RWPE1 (cell line): Measurements from ENCODE around the gene VIPR1.

Experiments used
- CTCF ChIA-PET: fragments of 350-600 bp; sonication (Branson Sonifier 250); formaldehyde crosslinking; extraction: SDS; loops from one replicate; lab custom pipeline; 2021; lab: Yijun Ruan, JAX
- POLR2A ChIA-PET: fragments of 400-600 bp; formaldehyde crosslinking; extraction: SDS; loops from one replicate; lab custom pipeline; 2020; ENCODE audit warnings: antibody characterized with exemption; ENCODE audit not compliant: low non-redundant PET; lab: Yijun Ruan, JAX
- DNase-seq: peaks from one replicate; pipeline ENCODE4 v3.0.0; 2012; ENCODE audit warnings: low spot score
- H3K27ac ChIP-seq: fragments of 450-650 bp; 2 replicates; pipeline ENCODE4 v1.5.1; 2017
- CTCF ChIP-seq: fragments of 450-650 bp; conservative IDR thresholded peaks from 2 replicates; pipeline ENCODE4 v1.5.1; 2017; ENCODE audit warnings: low read depth, mild to moderate bottlenecking

Gene VIPR1

GRCh38 chr3:42513121-42513520 lies 10.7 kb downstream of the VIPR1 start:
- ChIA-PET POLR2A (interaction anchor here (0.5 kb wide), 1 partner anchor 23 kb away, joined by 3 read pairs; no protein-coding TSS in a partner anchor), CTCF (interaction anchor here (1.0 kb wide), 1 partner anchor 12 kb away, joined by 3 read pairs; no protein-coding TSS in a partner anchor)
- no peak for DNase-seq
- H3K27ac ChIP-seq: peak overlapping the region; percentile 97; the same call in 1 of the 2 replicates
- no peak for TF ChIP-seq CTCF

GRCh38 chr3:42513521-42513920 lies 11.1 kb downstream of the VIPR1 start:
- H3K27ac ChIP-seq: peak overlapping the region; percentile 97
- no peak for DNase-seq
- CTCF ChIA-PET: interaction anchor here (1.0 kb wide), 1 partner anchor 12 kb away, joined by 3 read pairs; no protein-coding TSS in a partner anchor
- no peak for TF ChIP-seq CTCF
- POLR2A ChIA-PET: interaction anchor here (0.5 kb wide), 1 partner anchor 23 kb away, joined by 3 read pairs; no protein-coding TSS in a partner anchor

GRCh38 chr3:42514876-42515275 lies 12.4 kb downstream of the VIPR1 start:
- TF ChIP-seq CTCF: no peak
- no peak for DNase-seq
- peak overlapping the region; percentile 97 for H3K27ac ChIP-seq
- ChIA-PET CTCF (interaction anchor here (0.5 kb wide), 1 partner anchor 293 kb away, joined by 3 read pairs; no protein-coding TSS in a partner anchor), POLR2A (no interaction called here)

GRCh38 chr3:42515391-42515916 lies 13.0 kb downstream of the VIPR1 start:
- peak; percentile 77 for DNase-seq
- CTCF ChIA-PET: interaction anchor here (0.6 kb wide), 1 partner anchor 21 kb away, joined by 3 read pairs; no protein-coding TSS in a partner anchor
- H3K27ac ChIP-seq: peak overlapping the region; percentile 97
- no peak for TF ChIP-seq CTCF
- POLR2A ChIA-PET: no interaction called here

- no peak for DNase-seq
- CTCF ChIA-PET: interaction anchor here (0.6 kb wide), 1 partner anchor 21 kb away, joined by 3 read pairs; no protein-coding TSS in a partner anchor
- POLR2A ChIA-PET: no interaction called here
- TF ChIP-seq CTCF: no peak
- peak overlapping the region; percentile 97 for H3K27ac ChIP-seq
Observed at GRCh38 chr3:42515976-42516375, 13.5 kb downstream of the VIPR1 start.

- ChIA-PET POLR2A (no interaction called here), CTCF (no interaction called here)
- H3K27ac ChIP-seq: peak overlapping the region; percentile 97
- TF ChIP-seq CTCF: no peak
- DNase-seq: no peak
Observed at GRCh38 chr3:42516443-42516842, 14.0 kb downstream of the VIPR1 start.
